ENCODE measurements around the gene PPP2R5D. TPM values are rescaled to one million over a fixed set of nuclear protein-coding genes. Genes with fewer than 3 reads are reported as not detected.

Gene PPP2R5D
- total RNA-seq, 2 donors from 2014 or later, result 57.5 to 59.1 TPM

DNA sequence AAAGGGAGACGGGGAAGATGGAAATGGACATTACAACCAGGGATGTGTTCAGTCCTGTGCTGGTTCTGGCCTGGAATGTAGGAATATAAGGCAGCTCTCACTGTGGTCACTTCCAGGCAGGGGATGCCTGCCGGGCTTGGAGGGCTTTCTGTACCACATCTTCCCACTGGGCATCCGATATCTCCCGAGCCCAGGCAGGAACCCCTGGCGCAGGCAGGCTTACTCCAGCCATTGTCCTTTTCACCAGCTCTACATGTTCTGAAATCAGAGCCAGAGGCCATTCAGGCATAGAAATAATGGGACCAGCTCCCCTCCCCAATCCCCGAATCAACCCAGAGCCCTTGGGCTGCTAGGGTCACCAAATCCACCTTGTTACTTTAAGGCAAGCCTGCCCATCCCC is 28.0 kb downstream of the PPP2R5D start:
- peaks cover 1% of the 10 kb centered on the region for H3K27me3 Mint-ChIP-seq (ENCODE audit: insufficient read depth)
- Histone ChIP-seq H3K27ac (ENCODE audit: low read depth, low read length) (no peak overlapping the region), H3K9ac (ENCODE audit: extremely low read depth, low read length, poor library complexity, severe bottlenecking) (no peak overlapping the region), H3K36me3 (ENCODE audit: control insufficient read depth, insufficient read depth, low read length) (peaks cover 58% of the 10 kb centered on the region), H3K9me3 (ENCODE audit: control insufficient read depth, low read length) (no peaks in the 10 kb centered on the region), H3K27me3 (ENCODE audit: control insufficient read depth, insufficient read depth, low read length, poor library complexity, severe bottlenecking) (no peaks in the 10 kb centered on the region), H3K4me1 (ENCODE audit: control insufficient read depth, insufficient read depth, low read length) (peaks cover 8% of the 10 kb centered on the region), H3K4me3 (ENCODE audit: low read length) (peak overlapping the region; percentile 96)
- peaks cover 53% of the 10 kb centered on the region for H3K36me3 Mint-ChIP-seq (ENCODE audit: low read depth)
- no peak overlapping the region for H3K27ac Mint-ChIP-seq
- no peak for TF ChIP-seq CTCF (conservative IDR thresholded peaks at IDR 0.05)
- H3K4me1 Mint-ChIP-seq, result peaks cover 27% of the 10 kb centered on the region
- H3K4me3 Mint-ChIP-seq, result peak overlapping the region; percentile 85
- 89 to 93% methylated on average over 2 to 6 of the region's 6 CpGs for WGBS, 2 experiments (ENCODE audit: insufficient coverage in 1 of 2, insufficient read length in 1 of 2)
- H3K9me3 Mint-ChIP-seq, result no peaks in the 10 kb centered on the region
- no peak for DNase-seq

GRCh38 chr6:43013097-43013842 is 28.9 kb downstream of the PPP2R5D start:
- WGBS, 2 experiments (ENCODE audit: insufficient coverage in 1 of 2, insufficient read length in 1 of 2), result 9% methylated on average over 17 to 25 of the region's 25 CpGs
- H3K36me3 Mint-ChIP-seq (ENCODE audit: low read depth), result peaks cover 53% of the 10 kb centered on the region
- H3K4me3 Mint-ChIP-seq, result peak overlapping the region; percentile 85
- peak overlapping the region; percentile 77 for H3K9ac ChIP-seq (ENCODE audit: extremely low read depth, low read length, poor library complexity, severe bottlenecking)
- peaks cover 1% of the 10 kb centered on the region for H3K27me3 Mint-ChIP-seq (ENCODE audit: insufficient read depth)
- H3K4me1 ChIP-seq (ENCODE audit: control insufficient read depth, insufficient read depth, low read length), result peaks cover 8% of the 10 kb centered on the region
- H3K27ac ChIP-seq (ENCODE audit: low read depth, low read length), result no peak overlapping the region
- no peak for DNase-seq
- no peaks in the 10 kb centered on the region for H3K9me3 ChIP-seq (ENCODE audit: control insufficient read depth, low read length)
- H3K27ac Mint-ChIP-seq, result peak overlapping the region; percentile 83
- peak overlapping the region; percentile 96 for H3K4me3 ChIP-seq (ENCODE audit: low read length)
- H3K9me3 Mint-ChIP-seq, result no peaks in the 10 kb centered on the region
- TF ChIP-seq CTCF (conservative IDR thresholded peaks at IDR 0.05), result no peak
- peaks cover 58% of the 10 kb centered on the region for H3K36me3 ChIP-seq (ENCODE audit: control insufficient read depth, insufficient read depth, low read length)
- no peaks in the 10 kb centered on the region for H3K27me3 ChIP-seq (ENCODE audit: control insufficient read depth, insufficient read depth, low read length, poor library complexity, severe bottlenecking)
- H3K4me1 Mint-ChIP-seq, result peaks cover 27% of the 10 kb centered on the region

DNA sequence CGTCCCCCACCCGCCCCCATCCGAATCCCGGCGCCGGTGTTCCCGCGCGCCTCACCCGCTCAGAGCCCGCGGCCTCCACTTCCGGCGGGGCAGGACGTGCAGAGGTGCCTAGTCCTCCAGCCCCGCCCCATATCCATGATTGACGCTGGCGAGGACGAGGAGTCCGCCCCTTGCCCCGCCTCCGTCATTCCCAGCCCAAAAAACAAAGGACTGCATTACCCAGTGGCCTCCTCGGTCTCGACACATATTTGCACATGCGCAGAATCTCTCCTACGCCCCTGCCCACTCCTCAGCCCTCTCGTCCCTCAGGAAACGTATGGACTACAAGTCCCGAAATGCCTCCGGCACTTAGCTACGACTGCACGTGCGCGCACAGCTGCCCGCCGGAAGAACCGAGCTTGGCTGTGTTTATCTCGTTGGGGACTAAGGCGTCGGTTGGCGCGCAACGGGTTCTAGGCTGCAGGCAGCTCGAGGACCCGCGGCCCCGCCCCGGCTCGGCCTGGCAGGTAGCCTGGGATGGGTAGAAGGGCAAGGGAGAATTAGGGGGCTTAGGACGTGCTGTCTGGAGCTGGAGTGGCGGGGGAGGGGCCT is 29.6 kb downstream of the PPP2R5D start, which contains the start of the genes KLHDC3 and MEA1:
KLHDC3 (plus strand) TSS at position 407 of the 591 bp plus-strand sequence. CDS start 2,944 bp downstream, outside the sequence.
MEA1 (minus strand) TSS at position 104 of the 591 bp plus-strand sequence. CDS start 133 bp downstream, outside the sequence.
- H3K9me3 Mint-ChIP-seq, result no peaks in the 10 kb centered on the region
- TF ChIP-seq CTCF (conservative IDR thresholded peaks at IDR 0.05), result no peak
- peak; percentile 100 for DNase-seq
- Histone ChIP-seq H3K27me3 (ENCODE audit: control insufficient read depth, insufficient read depth, low read length, poor library complexity, severe bottlenecking) (no peaks in the 10 kb centered on the region), H3K4me3 (ENCODE audit: low read length) (peak within 1 kb of the TSS; percentile 100), H3K27ac (ENCODE audit: low read depth, low read length) (peak within 1 kb of the TSS; percentile 84), H3K9me3 (ENCODE audit: control insufficient read depth, low read length) (no peaks in the 10 kb centered on the region), H3K9ac (ENCODE audit: extremely low read depth, low read length, poor library complexity, severe bottlenecking) (peak within 1 kb of the TSS; percentile 77), H3K36me3 (ENCODE audit: control insufficient read depth, insufficient read depth, low read length) (peaks cover 58% of the 10 kb centered on the region), H3K4me1 (ENCODE audit: control insufficient read depth, insufficient read depth, low read length) (peaks cover 8% of the 10 kb centered on the region)
- H3K36me3 Mint-ChIP-seq (ENCODE audit: low read depth), result peaks cover 53% of the 10 kb centered on the region
- H3K27ac Mint-ChIP-seq, result peak within 1 kb of the TSS; percentile 83
- 0% methylated on average over 24 to 51 of the region's 51 CpGs for WGBS, 2 experiments (ENCODE audit: insufficient coverage in 1 of 2, insufficient read length in 1 of 2)
- H3K27me3 Mint-ChIP-seq (ENCODE audit: insufficient read depth), result peaks cover 1% of the 10 kb centered on the region
- peak within 1 kb of the TSS; percentile 85 for H3K4me3 Mint-ChIP-seq
- peaks cover 27% of the 10 kb centered on the region for H3K4me1 Mint-ChIP-seq

Measured in endodermal cell (in vitro differentiated cells).